Lung (tissue), 12 donors: ENCODE results near the gene POLR3G. TPM values are rescaled to one million over a fixed set of nuclear protein-coding genes. Genes with fewer than 3 reads are reported as not detected.
A peak's percentile ranks its signal among the peaks of the same experiment; 100 is the strongest.

Experiments
- ATAC-seq: fragments of 200-7000 bp; cut with Tn5 transposase; one replicate; pipeline ENCODE4 v1.9.1; 2020; ENCODE audit warnings: moderate number of reproducible peaks; ENCODE audit not compliant: insufficient read depth, low FRiP score
- DNase-seq, 3 donors: peaks; one replicate each; pipeline ENCODE4 v3.0.0-alpha.2; 2013 to 2017
- H3K27ac ChIP-seq, 2 donors: one replicate each; pipeline ENCODE4 v1.5.1; 2013; ENCODE audit warnings: mild to moderate bottlenecking in 2 of 2, moderate library complexity in 2 of 2, control low read depth in 1 of 2, inconsistent platforms in 1 of 2, low read depth in 1 of 2, low read length in 1 of 2
- H3K27me3 ChIP-seq, 3 donors: one replicate each; pipeline ENCODE4 v1.5.1; 2013; ENCODE audit warnings: low read length in 2 of 3; ENCODE audit not compliant: control insufficient read depth in 3 of 3, insufficient read depth in 3 of 3
- H3K36me3 ChIP-seq, 4 donors: one replicate each; pipeline ENCODE4 v1.5.1; 2013; ENCODE audit warnings: low read length in 4 of 4, mild to moderate bottlenecking in 1 of 4, moderate library complexity in 1 of 4; ENCODE audit not compliant: control insufficient read depth in 4 of 4, insufficient read depth in 4 of 4
- H3K4me1 ChIP-seq, 5 donors: one replicate each; pipeline ENCODE4 v1.5.1; 2013; ENCODE audit warnings: low read length in 5 of 5, mild to moderate bottlenecking in 2 of 5, moderate library complexity in 1 of 5; ENCODE audit not compliant: control insufficient read depth in 5 of 5, insufficient read depth in 5 of 5
- H3K4me3 ChIP-seq: one replicate; pipeline ENCODE4 v1.5.1; 2013; ENCODE audit warnings: mild to moderate bottlenecking, control low read depth, moderate library complexity
- H3K9ac ChIP-seq, 2 donors: one replicate each; pipeline ENCODE4 v1.5.1; 2013; ENCODE audit warnings: low read length in 2 of 2, control low read depth in 1 of 2; ENCODE audit not compliant: insufficient read depth in 1 of 2
- H3K9me3 ChIP-seq, 4 donors: one replicate each; pipeline ENCODE4 v1.5.1; 2013; ENCODE audit warnings: low read length in 3 of 4, mild to moderate bottlenecking in 1 of 4, moderate library complexity in 1 of 4; ENCODE audit not compliant: control insufficient read depth in 4 of 4, insufficient read depth in 3 of 4
- WGBS, 2 donors: extraction: QIAGEN DNeasy Blood & Tissue Kit; methylation state at CpG; one replicate each; pipeline ENCODE4 v1.1.7; 2013; 5-methylcytosine and 5-hydroxymethylcytosine counted together
- polyA plus RNA-seq, 2 donors: library from polyadenylated mRNA; stranded (reverse); fragments of 200-250 nt; gene quantifications; one replicate each; pipeline ENCODE4 v1.2.1, GENCODE V29; 2013
- total RNA-seq, 2 donors: library from RNA; depleted of rRNA in 1 of 2; stranded (reverse); fragments of >200 nt in 1 of 2; gene quantifications; one replicate each; pipeline ENCODE4 v1.2.1, GENCODE V29; 2014 to 2021
- TF ChIP-seq, protein P1 (sequence below): IDR thresholded peaks from 2 replicates; pipeline ENCODE4 v1.5.1; 2012; ENCODE audit warnings: mild to moderate bottlenecking; ENCODE audit errors: control extremely low read depth, extremely low read depth
- donor health status: control.
- donor health status: control.
- donor health status: Bipolar disorder and iron deficiency.
- donor health status: healthy.
- donor health status: DM: yes; HTN: yes; CAD: no.

POLR3G gene
- total and polyA plus RNA-seq, 4 donors = 1.1 to 1.3 (median 1.3) TPM

DNA sequence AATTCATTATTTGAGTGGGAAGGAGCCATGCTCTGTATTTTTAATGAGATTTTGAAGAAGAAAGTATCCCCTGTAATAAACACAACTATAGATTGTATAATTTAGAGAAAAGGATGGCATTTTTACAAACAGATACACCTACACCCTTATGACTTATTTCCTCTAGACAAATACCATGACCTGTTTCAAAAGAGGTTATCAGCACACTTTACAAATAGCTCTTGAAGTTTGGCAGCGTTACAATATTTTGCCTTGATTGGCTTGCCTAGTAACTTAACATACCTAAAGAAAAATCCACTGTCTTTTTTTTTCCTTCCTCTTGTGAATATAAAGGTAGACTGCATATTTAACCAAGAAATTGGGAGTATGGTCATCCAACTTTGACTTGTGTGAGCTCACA is 36.6 kb upstream of the POLR3G start:
- 29 to 72% methylated on average over 1 of the region's 1 CpG for whole genome bisulfite sequencing, 2 donors
- ATAC-seq = no peak

GRCh38 chr5:90440644-90441043 is 34.0 kb upstream of the POLR3G start:
- TF ChIP-seq, protein P1, sequence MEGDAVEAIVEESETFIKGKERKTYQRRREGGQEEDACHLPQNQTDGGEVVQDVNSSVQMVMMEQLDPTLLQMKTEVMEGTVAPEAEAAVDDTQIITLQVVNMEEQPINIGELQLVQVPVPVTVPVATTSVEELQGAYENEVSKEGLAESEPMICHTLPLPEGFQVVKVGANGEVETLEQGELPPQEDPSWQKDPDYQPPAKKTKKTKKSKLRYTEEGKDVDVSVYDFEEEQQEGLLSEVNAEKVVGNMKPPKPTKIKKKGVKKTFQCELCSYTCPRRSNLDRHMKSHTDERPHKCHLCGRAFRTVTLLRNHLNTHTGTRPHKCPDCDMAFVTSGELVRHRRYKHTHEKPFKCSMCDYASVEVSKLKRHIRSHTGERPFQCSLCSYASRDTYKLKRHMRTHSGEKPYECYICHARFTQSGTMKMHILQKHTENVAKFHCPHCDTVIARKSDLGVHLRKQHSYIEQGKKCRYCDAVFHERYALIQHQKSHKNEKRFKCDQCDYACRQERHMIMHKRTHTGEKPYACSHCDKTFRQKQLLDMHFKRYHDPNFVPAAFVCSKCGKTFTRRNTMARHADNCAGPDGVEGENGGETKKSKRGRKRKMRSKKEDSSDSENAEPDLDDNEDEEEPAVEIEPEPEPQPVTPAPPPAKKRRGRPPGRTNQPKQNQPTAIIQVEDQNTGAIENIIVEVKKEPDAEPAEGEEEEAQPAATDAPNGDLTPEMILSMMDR = no peak
- 48 to 61% methylated on average over 2 of the region's 2 CpGs for WGBS, 2 donors
- Histone ChIP-seq H3K27ac (no peak overlapping the region), H3K27me3 (no peaks in the 10 kb centered on the region), H3K9ac (no peak overlapping the region), H3K4me3 (no peak overlapping the region), H3K4me1 (peaks cover 0 to 5% (median 0%) of the 10 kb centered on the region in 5 donors), H3K9me3 (no peaks in the 10 kb centered on the region), H3K36me3 (no peaks in the 10 kb centered on the region)
- DNase-seq (no peak), ATAC-seq (no peak)

More for the DNA sequence above, 36.6 kb upstream of the POLR3G start:
- Histone ChIP-seq H3K27me3 (peaks cover 0 to 3% (median 0%) of the 10 kb centered on the region in 3 donors), H3K9me3 (no peaks in the 10 kb centered on the region), H3K4me1 (peaks cover 0 to 5% (median 0%) of the 10 kb centered on the region in 5 donors), H3K36me3 (no peaks in the 10 kb centered on the region), H3K4me3 (no peak overlapping the region), H3K27ac (no peak overlapping the region), H3K9ac (no peak overlapping the region)
- peak in 1 of 3 donors; percentile 60 for DNase-seq
- TF ChIP-seq, protein P1 = no peak

- Histone ChIP-seq H3K4me1 (no peaks in the 10 kb centered on the region), H3K36me3 (no peaks in the 10 kb centered on the region), H3K27ac (no peak overlapping the region), H3K4me3 (no peak overlapping the region), H3K9me3 (no peaks in the 10 kb centered on the region), H3K9ac (no peak overlapping the region), H3K27me3 (no peaks in the 10 kb centered on the region)
- DNase-seq (no peak), ATAC-seq (no peak)
- TF ChIP-seq, protein P1 = no peak
Observed at GRCh38 chr5:90446961-90447360, 27.7 kb upstream of the POLR3G start.

GRCh38 chr5:90461288-90461687 is 13.4 kb upstream of the POLR3G start:
- Histone ChIP-seq H3K36me3 (peaks cover 0 to 5% (median under 1%) of the 10 kb centered on the region in 4 donors), H3K4me3 (no peak overlapping the region), H3K4me1 (no peaks in the 10 kb centered on the region), H3K27ac (no peak overlapping the region), H3K27me3 (no peaks in the 10 kb centered on the region), H3K9ac (no peak overlapping the region), H3K9me3 (no peaks in the 10 kb centered on the region)
- DNase-seq (no peak), ATAC-seq (no peak)
- 77 to 83% methylated on average over 4 of the region's 4 CpGs for WGBS, 2 donors
- TF ChIP-seq, protein P1 = no peak
